ENCODE results near the gene CMAS.
"Not testable (repeated sequence)": the region's sequence is repeated elsewhere in the genome, so short reads cannot be mapped to it uniquely, and the experiment has no call there.

CMAS gene

GRCh38 chr12:22046090-22046967 lies at the start of gene CMAS:
Gene CMAS, plus strand, starts transcription at chr12:22046218. Its CDS starts 86 bp downstream, at chr12:22046304.
- peak; percentile 55 for DNase-seq

GRCh38 chr12:21998295-21998694 lies 47.7 kb upstream of the CMAS start:
- no peak for DNase-seq

GRCh38 chr12:21998782-21999181 lies 47.2 kb upstream of the CMAS start:
- DNase-seq, result no peak

- no peak for DNase-seq
Measured at GRCh38 chr12:22002430-22002829, 43.6 kb upstream of the CMAS start.

- not testable (repeated sequence) for DNase-seq
Measured at GRCh38 chr12:22007794-22008193, 38.2 kb upstream of the CMAS start.

- no peak for DNase-seq
Measured at GRCh38 chr12:22008196-22008595, 37.8 kb upstream of the CMAS start.

GRCh38 chr12:22014041-22014782 lies 31.8 kb upstream of the CMAS start:
- no peak for DNase-seq

- DNase-seq, result no peak
Measured at GRCh38 chr12:22014783-22015144, 31.3 kb upstream of the CMAS start.

- DNase-seq, result no peak
Measured at GRCh38 chr12:22016982-22017381, 29.0 kb upstream of the CMAS start.

- no peak for DNase-seq
Measured at GRCh38 chr12:22018860-22019259, 27.2 kb upstream of the CMAS start.

GRCh38 chr12:22023489-22023888 lies 22.5 kb upstream of the CMAS start:
- not testable (repeated sequence) for DNase-seq

- no peak for DNase-seq
Measured at GRCh38 chr12:22029491-22029890, 16.5 kb upstream of the CMAS start.

- no peak for DNase-seq
Measured at GRCh38 chr12:22029991-22030390, 16.0 kb upstream of the CMAS start.

- DNase-seq, result no peak
Measured at GRCh38 chr12:22032732-22033131, 13.3 kb upstream of the CMAS start.

GRCh38 chr12:22034709-22035506 lies 11.1 kb upstream of the CMAS start:
- no peak for DNase-seq

GRCh38 chr12:22037947-22038346 lies 8.1 kb upstream of the CMAS start:
- no peak for DNase-seq

- no peak for DNase-seq
Measured at GRCh38 chr12:22038734-22039133, 7.3 kb upstream of the CMAS start.

GRCh38 chr12:22039361-22039760 lies 6.7 kb upstream of the CMAS start:
- no peak for DNase-seq

GRCh38 chr12:22042976-22043669 lies 2.9 kb upstream of the CMAS start:
- DNase-seq, result no peak

- no peak for DNase-seq
Measured at GRCh38 chr12:22043943-22044342, 2.1 kb upstream of the CMAS start.

- no peak for DNase-seq
Measured at GRCh38 chr12:22044391-22044790, 1.6 kb upstream of the CMAS start.

- no peak for DNase-seq
Measured at GRCh38 chr12:22046968-22047390, 961 bp downstream of the CMAS start.

GRCh38 chr12:22047494-22047893 lies 1.5 kb downstream of the CMAS start:
- no peak for DNase-seq
